ENCODE results near the gene CEP170B.
"Not testable (repeated sequence)": the region's sequence is repeated elsewhere in the genome, so short reads cannot be mapped to it uniquely, and the experiment has no call there.

DNA sequence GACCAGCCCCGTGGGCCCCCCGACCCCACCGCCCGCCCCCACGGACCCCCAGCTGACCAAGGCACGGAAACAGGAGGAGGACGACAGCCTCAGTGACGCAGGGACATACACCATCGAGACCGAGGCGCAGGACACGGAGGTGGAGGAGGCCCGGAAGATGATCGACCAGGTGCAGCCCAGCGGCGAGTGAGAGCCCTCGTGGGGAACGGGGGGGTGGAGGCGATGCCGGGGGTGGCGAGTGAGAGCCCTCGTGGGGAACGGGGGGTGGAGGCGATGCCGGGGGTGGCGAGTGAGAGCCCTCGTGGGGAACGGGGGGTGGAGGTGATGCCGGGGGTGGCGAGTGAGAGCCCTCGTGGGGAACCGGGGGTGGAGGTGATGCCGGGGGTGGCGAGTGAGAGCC is 19.3 kb downstream of the CEP170B start:
- TF ChIP-seq POLR2A (IDR thresholded peaks at IDR 0.05): not testable (repeated sequence)
- TF ChIP-seq, protein P1, sequence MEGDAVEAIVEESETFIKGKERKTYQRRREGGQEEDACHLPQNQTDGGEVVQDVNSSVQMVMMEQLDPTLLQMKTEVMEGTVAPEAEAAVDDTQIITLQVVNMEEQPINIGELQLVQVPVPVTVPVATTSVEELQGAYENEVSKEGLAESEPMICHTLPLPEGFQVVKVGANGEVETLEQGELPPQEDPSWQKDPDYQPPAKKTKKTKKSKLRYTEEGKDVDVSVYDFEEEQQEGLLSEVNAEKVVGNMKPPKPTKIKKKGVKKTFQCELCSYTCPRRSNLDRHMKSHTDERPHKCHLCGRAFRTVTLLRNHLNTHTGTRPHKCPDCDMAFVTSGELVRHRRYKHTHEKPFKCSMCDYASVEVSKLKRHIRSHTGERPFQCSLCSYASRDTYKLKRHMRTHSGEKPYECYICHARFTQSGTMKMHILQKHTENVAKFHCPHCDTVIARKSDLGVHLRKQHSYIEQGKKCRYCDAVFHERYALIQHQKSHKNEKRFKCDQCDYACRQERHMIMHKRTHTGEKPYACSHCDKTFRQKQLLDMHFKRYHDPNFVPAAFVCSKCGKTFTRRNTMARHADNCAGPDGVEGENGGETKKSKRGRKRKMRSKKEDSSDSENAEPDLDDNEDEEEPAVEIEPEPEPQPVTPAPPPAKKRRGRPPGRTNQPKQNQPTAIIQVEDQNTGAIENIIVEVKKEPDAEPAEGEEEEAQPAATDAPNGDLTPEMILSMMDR (IDR thresholded peaks at IDR 0.05): not testable (repeated sequence)
